GM12878 (cell line): ENCODE results near the gene IFNL3. TPM values are rescaled to one million over a fixed set of nuclear protein-coding genes. Genes with fewer than 3 reads are reported as not detected.

Experiments
- ATAC-seq: fragments of 200-7000 bp; cut with Tn5 transposase; 3 replicates; pipeline ENCODE4 v1.9.1; 2020; ENCODE audit warnings: mild to moderate bottlenecking, moderate library complexity
- BruUV-seq: library from RNA; stranded (reverse); fragments of 400-500 nt; replicated peaks from 2 replicates; lab custom pipeline; 2021; lab: Mats Ljungman, UMichigan
- CTCF ChIA-PET: fragments of 300-600 bp; sonication (Branson Sonifier 250); formaldehyde crosslinking; extraction: SDS; loops from one replicate; lab custom pipeline; 2021; ENCODE audit warnings: inconsistent platforms; lab: Yijun Ruan, JAX
- POLR2A ChIA-PET: fragments of 350-600 bp; formaldehyde crosslinking; extraction: SDS; loops from one replicate; lab custom pipeline; 2021; ENCODE audit warnings: inconsistent platforms; lab: Charles Lee
- RAD21 ChIA-PET: fragments of 300-600 bp; sonication (Branson Sonifier 250); formaldehyde crosslinking; loops from one replicate; lab custom pipeline; 2023; ENCODE audit warnings: antibody characterized with exemption; ENCODE audit not compliant: unreplicated experiment; lab: Charles Lee
- SMC1A ChIA-PET: fragments of 300-600 bp; sonication (Branson Sonifier 250); formaldehyde crosslinking; loops from one replicate; lab custom pipeline; 2023; ENCODE audit not compliant: unreplicated experiment, uncharacterized antibody; lab: Charles Lee
- DNase-seq: peaks from one replicate; pipeline ENCODE4 v3.0.0-alpha.2; 2011; ENCODE audit warnings: low read depth, low spot score
- FAIRE-seq: peaks from 3 replicates; lab custom pipeline; 2011; peaks lifted over from hg19 to GRCh38; lab: Jason Lieb, UNC
- H2AFZ ChIP-seq: 2 replicates; pipeline ENCODE4 v1.6.0; 2011; ENCODE audit warnings: low read depth, low read length, control low read depth; ENCODE audit not compliant: control insufficient read depth
- H3K27ac ChIP-seq: 2 replicates; pipeline ENCODE4 v1.5.1; 2011; ENCODE audit warnings: control low read depth; ENCODE audit not compliant: control insufficient read depth, insufficient read depth
- H3K27me3 ChIP-seq, 2 experiments: replicated peaks in 1 of 2; 2 replicates each; pipeline versions ENCODE4 v1.6.0 to v1.6.1; 2011; ENCODE audit warnings: low read length in 1 of 2; ENCODE audit not compliant: control insufficient read depth in 2 of 2, insufficient read depth in 2 of 2
- H3K36me3 ChIP-seq, 2 experiments: 2 replicates each; pipeline ENCODE4 v1.5.1; 2011; ENCODE audit warnings: low read length in 1 of 2; ENCODE audit not compliant: control insufficient read depth in 2 of 2, insufficient read depth in 2 of 2
- H3K4me1 ChIP-seq: 2 replicates; pipeline ENCODE4 v1.6.1; 2011; ENCODE audit warnings: mild to moderate bottlenecking, low read length, moderate library complexity, mixed read lengths; ENCODE audit not compliant: control insufficient read depth, insufficient read depth
- H3K4me2 ChIP-seq: 2 replicates; pipeline ENCODE4 v1.6.0; 2011; ENCODE audit warnings: control low read depth; ENCODE audit not compliant: control insufficient read depth, insufficient read depth
- H3K4me3 ChIP-seq: fragments of 200-600 bp; sonication (generic); 2 replicates; pipeline ENCODE4 v1.5.1; 2016
- H3K79me2 ChIP-seq: 2 replicates; pipeline ENCODE4 v1.6.0; 2011; ENCODE audit warnings: low read length; ENCODE audit not compliant: control insufficient read depth, insufficient read depth
- H3K9ac ChIP-seq: 2 replicates; pipeline ENCODE4 v1.8.0; 2011; ENCODE audit warnings: low read length, control low read depth, mixed read lengths; ENCODE audit not compliant: control insufficient read depth, insufficient read depth
- H3K9me3 ChIP-seq: replicated peaks from 3 replicates; pipeline ENCODE4 v1.5.1; 2011; ENCODE audit warnings: mild to moderate bottlenecking, low read length; ENCODE audit not compliant: control insufficient read depth, insufficient read depth
- H4K20me1 ChIP-seq: 2 replicates; pipeline ENCODE4 v1.6.0; 2011; ENCODE audit not compliant: control insufficient read depth, insufficient read depth
- BACH1 ChIP-seq: fragments of 450-650 bp; IDR thresholded peaks from 2 replicates; pipeline ENCODE4 v1.6.1; 2017; ENCODE audit warnings: mild to moderate bottlenecking, borderline replicate concordance
- BCL11A ChIP-seq: IDR thresholded peaks from 2 replicates; pipeline ENCODE4 v1.6.1; 2011; ENCODE audit warnings: low read depth, low read length
- ELK1 ChIP-seq: IDR thresholded peaks from 2 replicates; pipeline ENCODE4 v1.6.1; 2012; ENCODE audit warnings: low read depth, low read length, improper control_type of control experiment
- GATAD2B ChIP-seq: fragments of 450-650 bp; conservative IDR thresholded peaks from 2 replicates; pipeline ENCODE4 v1.6.1; 2017; ENCODE audit warnings: low read depth, mild to moderate bottlenecking, moderate library complexity
- HDAC2 ChIP-seq: fragments of 200-600 bp; sonication (generic); IDR thresholded peaks from 2 replicates; pipeline ENCODE4 v1.6.1; 2017
- IRF5 ChIP-seq: fragments of 450-650 bp; IDR thresholded peaks from 2 replicates; pipeline ENCODE4 v1.6.1; 2017; ENCODE audit warnings: borderline replicate concordance
- MYB ChIP-seq: fragments of 150-350 bp; IDR thresholded peaks from 2 replicates; pipeline ENCODE4 v1.6.1; 2014; ENCODE audit warnings: mild to moderate bottlenecking, low read depth, low read length, borderline replicate concordance
- PML ChIP-seq: IDR thresholded peaks from 2 replicates; pipeline ENCODE4 v1.6.1; 2012; ENCODE audit warnings: low read length, inconsistent platforms
- TCF7 ChIP-seq: IDR thresholded peaks from 2 replicates; pipeline ENCODE4 v1.6.1; 2014; ENCODE audit warnings: antibody characterized with exemption, borderline replicate concordance
- ZBTB33 ChIP-seq: fragments of 450-650 bp; IDR thresholded peaks from 2 replicates; pipeline ENCODE4 v1.6.1; 2017; ENCODE audit warnings: mild to moderate bottlenecking
- WGBS: methylation state at CpG from one replicate; pipeline ENCODE4 v1.1.6; 2016; ENCODE audit warnings: low lambda C conversion rate; ENCODE audit not compliant: insufficient replicate concordance, insufficient coverage; ENCODE audit errors: missing lambda C conversion rate; 5-methylcytosine and 5-hydroxymethylcytosine counted together
- in situ Hi-C: fragments of 300-500 bp; cut with MboI; formaldehyde crosslinking; loops from 9 replicates; pipeline ENCODE4 v1.14.3; 2018; ENCODE audit warnings: mixed read lengths
- intact Hi-C: fragments of 100-400 bp; cut with micrococcal nuclease; formaldehyde crosslinking; loops from one replicate; pipeline ENCODE4 v1.14.2; 2022; ENCODE audit not compliant: unreplicated experiment
- polyA plus RNA-seq, 11 experiments: library from polyadenylated mRNA; depleted of rRNA in 4 of 11; unstranded in 6 of 11; stranded (reverse) in 5 of 11; fragments of >200 nt; fragmentation: Nextera tagmentation in 4 of 11; fragmentation: Illumina TruSeq in 1 of 11; extraction: Ambion mirVana in 4 of 11; extraction: Trizol in 1 of 11; gene quantifications; 1 replicate in 1 of 11; 2 replicates in 10 of 11; pipeline versions ENCODE4 v1.2.1 to v1.2.3, GENCODE V29; 2011 to 2016; ENCODE audit warnings: inconsistent platforms in 2 of 11, missing spikeins in 2 of 11, low read depth in 1 of 11
- total RNA-seq, 4 experiments: library from RNA; depleted of rRNA in 3 of 4; stranded (reverse); fragments of >200 nt in 3 of 4; fragmentation: Illumina TruSeq in 1 of 4; extraction: Trizol in 1 of 4; gene quantifications; 2 replicates each; pipeline versions ENCODE4 v1.2.1 to v1.2.3, GENCODE V29; 2013 to 2021

The IFNL3 gene
- total and polyA plus RNA-seq, 10 of the 15 experiments (the other 5 are each of a cell fraction or from before 2014, with no cell fraction given) = not detected

- no peaks in the 10 kb centered on the region for H4K20me1 ChIP-seq
- 47% methylated on average over 32 of the region's 32 CpGs for WGBS
- RAD21 ChIA-PET = interaction anchor here (0.6 kb wide), 1 partner anchor 61 kb away, joined by 3 read pairs; no protein-coding TSS in a partner anchor
- no peak for DNase-seq
- TF ChIP-seq BCL11A = no peak
- TF ChIP-seq, all 136 proteins: peak for 0
- Histone ChIP-seq H2AFZ (no peak overlapping the region), H3K4me3 (no peak overlapping the region), H3K79me2 (no peaks in the 10 kb centered on the region), H3K9me3 (no peaks in the 10 kb centered on the region), H3K36me3 (no peaks in the 10 kb centered on the region), H3K4me2 (no peak overlapping the region), H3K27ac (no peak overlapping the region), H3K27me3 (peaks cover 5 to 6% of the 10 kb centered on the region in 2 experiments; a peak in 2 of 4 replicates), H3K9ac (no peak overlapping the region), H3K4me1 (no peaks in the 10 kb centered on the region)
- POLR2A ChIA-PET = no interaction called here
- in situ Hi-C loops = no loop called here
- ATAC-seq (no peak), FAIRE-seq (no peak)
- CTCF ChIA-PET = no interaction called here
- no TSS peak for BruUV-seq
- SMC1A ChIA-PET = no interaction called here
- intact Hi-C loops = no loop called here
These were observed 44.6 kb downstream of the IFNL3 start for GRCh38 chr19:39200066-39200802.

- RAD21 ChIA-PET = no interaction called here
- H3K9me3 ChIP-seq = no peaks in the 10 kb centered on the region
- H3K4me3 ChIP-seq = no peak overlapping the region
- no peaks in the 10 kb centered on the region for H3K79me2 ChIP-seq
- peak; percentile 46 for ATAC-seq
- no peaks in the 10 kb centered on the region for H4K20me1 ChIP-seq
- DNase-seq = no peak
- no TSS peak for BruUV-seq
- in situ Hi-C loops (no loop called here), intact Hi-C loops (no loop called here)
- no peak overlapping the region for H3K4me2 ChIP-seq
- H3K27ac ChIP-seq = no peak overlapping the region
- POLR2A ChIA-PET = no interaction called here
- peaks cover 5 to 6% of the 10 kb centered on the region in 2 experiments; a peak in 2 of 4 replicates for H3K27me3 ChIP-seq
- SMC1A ChIA-PET = no interaction called here
- FAIRE-seq = no peak
- CTCF ChIA-PET = interaction anchor here (0.9 kb wide), 1 partner anchor 79 kb away, joined by 3 read pairs; no protein-coding TSS in a partner anchor
- no peak overlapping the region for H2AFZ ChIP-seq
- H3K36me3 ChIP-seq = no peaks in the 10 kb centered on the region
- 13% methylated on average over 11 of the region's 11 CpGs for WGBS
- no peak overlapping the region for H3K9ac ChIP-seq
- no peaks in the 10 kb centered on the region for H3K4me1 ChIP-seq
- no peak for TF ChIP-seq IRF5
- TF ChIP-seq TCF7 = no peak
- no peak for TF ChIP-seq GATAD2B
- no peak for TF ChIP-seq BACH1
- no peak for TF ChIP-seq PML
- no peak for TF ChIP-seq MYB
- no peak for TF ChIP-seq ZBTB33
- no peak for TF ChIP-seq ELK1
- TF ChIP-seq HDAC2 = no peak
These were observed 45.8 kb downstream of the IFNL3 start for GRCh38 chr19:39199025-39199424.
